ENCODE results near the gene ST13.

GRCh38 chr22:40806711-40807110, 49.7 kb downstream of the ST13 start:
- TF ChIP-seq CTCF (optimal IDR thresholded peaks at IDR 0.05 in 1 of 3, IDR thresholded peaks at IDR 0.05 in 1 of 3, conservative IDR thresholded peaks at IDR 0.05 in 1 of 3; ENCODE audit: extremely low read depth in 1 of 3, insufficient read depth in 2 of 3, low read length in 3 of 3), result no peak
- no peak for TF ChIP-seq EZH2 (IDR thresholded peaks at IDR 0.05; ENCODE audit: low read length)
